ENCODE results near the gene ARMC7.

- TF ChIP-seq CTCF (IDR thresholded peaks at IDR 0.05): no peak
- TF ChIP-seq POLR2A (IDR thresholded peaks at IDR 0.05): no peak
Measured at GRCh38 chr17:75153780-75154194, 44.0 kb downstream of the ARMC7 start.

All from heart left ventricle (tissue), 13 donors.